DMS79 treated with DMSO at 0.1 percent for 48 hours (cell line): Measurements from ENCODE around the gene BICD1.
"Not testable (repeated sequence)": the region's sequence is repeated elsewhere in the genome, so short reads cannot be mapped to it uniquely, and the experiment has no call there.

Source experiments
- DNase-seq: peaks from one replicate; lab custom pipeline; 2025; lab: John Stamatoyannopoulos, UW

Gene BICD1

DNA sequence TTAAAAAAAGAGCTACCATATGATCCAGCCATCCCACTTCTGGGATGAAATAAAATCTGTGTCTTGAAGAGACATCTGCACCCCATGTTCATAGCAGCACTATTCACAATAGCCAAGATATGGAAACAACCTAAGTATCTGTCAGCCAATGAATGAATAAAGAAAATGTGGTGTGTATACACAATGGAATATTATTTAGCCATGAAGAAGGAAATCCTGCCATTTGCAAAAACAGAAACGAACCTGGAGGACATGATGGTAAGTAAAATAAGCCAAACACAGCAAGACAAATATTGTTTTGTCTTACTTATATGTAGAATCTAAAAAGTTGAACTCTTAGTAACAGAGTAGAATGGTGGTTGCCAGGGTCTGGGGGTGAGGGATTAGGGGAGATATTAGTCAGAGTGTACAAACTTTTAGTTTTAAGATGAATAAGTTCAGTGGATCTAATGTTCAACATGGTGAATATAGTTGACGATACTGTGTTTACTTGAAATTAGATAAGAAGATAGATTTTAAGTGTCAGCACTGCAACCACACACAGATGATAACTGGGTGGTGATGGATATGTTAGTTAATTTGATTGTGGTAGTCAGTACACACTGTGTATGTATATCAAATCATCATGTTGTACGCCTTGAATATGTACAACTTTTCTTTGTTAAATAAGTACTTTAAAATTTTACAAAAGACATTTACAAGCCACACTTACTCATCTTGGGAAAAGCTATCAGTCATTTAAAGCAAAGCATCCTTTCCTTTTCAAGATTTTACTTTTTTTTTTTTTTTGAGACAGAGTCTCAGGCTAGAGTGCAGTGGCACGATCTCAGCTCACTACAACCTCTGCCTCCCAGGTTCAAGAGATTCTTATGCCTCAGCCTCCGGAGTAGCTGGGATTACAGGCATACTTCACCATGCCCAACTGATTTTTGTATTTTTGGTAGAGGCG lies 89.9 kb downstream of the BICD1 start:
- no peak for DNase-seq

DNA sequence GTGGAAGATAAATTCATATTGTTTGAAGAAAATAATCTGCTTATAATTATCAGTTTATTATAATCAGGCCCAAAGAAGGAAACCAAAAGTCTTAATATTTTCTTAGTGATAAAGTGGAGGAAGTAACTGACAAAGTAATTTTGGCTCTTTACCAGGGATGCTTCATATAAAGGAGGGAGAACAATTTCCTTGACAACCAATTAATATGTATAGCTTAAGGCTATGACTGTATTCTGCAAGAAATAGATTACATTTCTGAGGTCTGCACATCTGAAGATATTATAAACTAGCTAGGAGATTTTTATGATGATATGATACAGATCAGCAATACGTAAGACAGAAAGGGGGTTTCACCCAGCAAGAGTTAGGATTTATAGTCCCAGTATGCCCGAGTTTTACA lies 90.8 kb downstream of the BICD1 start:
- DNase-seq, result no peak

DNA sequence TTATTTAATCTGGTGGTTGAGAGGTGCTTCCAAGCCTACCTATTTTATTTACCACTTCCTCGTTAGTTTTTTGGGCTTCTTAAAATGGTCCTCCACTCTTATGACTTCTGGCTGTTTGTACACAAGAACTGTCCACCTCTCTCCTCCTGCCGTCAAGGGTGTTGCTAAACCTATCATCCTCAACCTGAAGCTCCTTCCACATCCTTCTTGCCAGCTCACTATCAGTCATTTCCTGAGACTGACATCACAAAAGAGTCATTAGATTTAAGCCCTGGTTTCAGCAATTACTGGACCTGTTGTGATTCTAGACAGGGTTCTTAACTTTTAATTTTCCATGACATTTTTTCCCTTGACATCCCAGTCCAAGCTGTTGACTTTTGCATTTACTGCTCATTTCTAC lies 91.9 kb downstream of the BICD1 start:
- no peak for DNase-seq

DNA sequence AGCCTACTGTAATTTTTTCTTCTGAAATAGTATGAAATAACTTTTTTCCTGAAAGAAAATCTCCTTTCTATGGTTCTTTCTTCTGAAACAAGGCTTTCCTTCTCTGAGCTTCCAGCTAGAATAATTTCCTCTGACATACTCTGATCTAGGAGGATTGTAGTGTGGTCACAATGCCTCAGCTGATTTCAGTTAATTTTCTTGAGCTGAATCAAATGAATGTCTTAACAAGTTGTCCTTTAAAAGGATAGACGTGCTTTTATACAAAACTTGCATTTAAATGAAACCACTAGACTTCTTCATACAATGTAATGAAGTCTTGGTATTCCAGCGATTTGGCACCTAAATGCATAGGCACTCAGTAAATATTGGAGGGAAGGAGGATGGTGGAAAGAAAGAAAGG lies 94.4 kb downstream of the BICD1 start:
- DNase-seq, result no peak

DNA sequence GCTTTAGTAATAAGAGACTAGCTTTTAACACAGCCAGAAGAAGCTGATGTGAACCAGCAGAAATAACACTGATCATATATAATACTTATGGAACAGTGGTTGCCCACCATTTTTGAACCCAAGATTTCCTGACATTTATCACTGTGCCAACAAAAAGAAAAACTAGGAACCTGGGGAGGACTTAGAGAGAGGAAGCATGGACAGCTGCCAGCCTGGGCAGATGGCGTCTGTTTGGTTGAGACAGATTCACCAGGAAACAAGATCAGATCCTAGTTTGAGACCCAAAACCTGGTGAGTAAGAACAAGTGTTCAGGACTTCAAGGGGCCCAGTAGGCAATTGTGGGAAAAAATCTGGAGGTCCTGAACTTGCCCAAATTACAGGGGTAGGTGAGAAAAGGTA lies 95.3 kb downstream of the BICD1 start:
- no peak for DNase-seq

DNA sequence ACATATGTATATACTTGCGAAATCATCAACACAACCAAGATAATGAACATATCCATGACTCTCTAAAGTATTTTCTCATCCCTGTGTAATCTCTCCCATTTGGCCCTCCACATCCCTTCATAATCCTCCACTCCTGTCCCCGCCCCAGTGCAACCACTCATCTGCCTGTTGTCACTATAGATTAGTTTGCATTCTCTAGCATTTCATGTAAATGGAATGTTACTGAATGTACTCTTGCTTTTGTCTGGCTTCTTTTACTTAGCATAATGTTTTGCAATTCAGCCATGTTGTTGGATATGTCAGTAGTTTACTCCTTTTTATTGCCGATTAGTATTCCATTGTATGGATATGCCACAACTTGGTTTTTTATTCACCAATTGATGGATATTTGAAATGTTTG lies 99.1 kb downstream of the BICD1 start:
- DNase-seq, result no peak

DNA sequence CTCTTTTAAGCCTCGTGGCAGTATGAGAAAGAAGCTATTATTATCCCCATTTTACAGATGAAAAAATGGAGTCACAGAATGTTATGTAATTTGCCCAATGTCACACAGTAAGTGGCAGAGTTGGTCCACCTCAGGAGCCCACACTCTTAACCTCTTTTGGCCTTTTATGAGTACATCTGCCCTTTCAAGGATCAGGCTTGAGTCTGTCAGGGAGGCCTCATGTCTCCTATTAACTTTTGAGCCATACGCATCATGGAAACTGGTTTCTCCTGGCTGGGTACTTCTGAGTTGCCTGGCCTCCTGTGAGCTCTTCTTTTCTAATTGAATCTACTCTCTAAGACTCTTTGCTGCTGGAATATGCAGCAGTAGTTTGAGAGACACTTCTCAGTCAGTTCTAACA lies 101.7 kb downstream of the BICD1 start:
- no peak for DNase-seq

DNA sequence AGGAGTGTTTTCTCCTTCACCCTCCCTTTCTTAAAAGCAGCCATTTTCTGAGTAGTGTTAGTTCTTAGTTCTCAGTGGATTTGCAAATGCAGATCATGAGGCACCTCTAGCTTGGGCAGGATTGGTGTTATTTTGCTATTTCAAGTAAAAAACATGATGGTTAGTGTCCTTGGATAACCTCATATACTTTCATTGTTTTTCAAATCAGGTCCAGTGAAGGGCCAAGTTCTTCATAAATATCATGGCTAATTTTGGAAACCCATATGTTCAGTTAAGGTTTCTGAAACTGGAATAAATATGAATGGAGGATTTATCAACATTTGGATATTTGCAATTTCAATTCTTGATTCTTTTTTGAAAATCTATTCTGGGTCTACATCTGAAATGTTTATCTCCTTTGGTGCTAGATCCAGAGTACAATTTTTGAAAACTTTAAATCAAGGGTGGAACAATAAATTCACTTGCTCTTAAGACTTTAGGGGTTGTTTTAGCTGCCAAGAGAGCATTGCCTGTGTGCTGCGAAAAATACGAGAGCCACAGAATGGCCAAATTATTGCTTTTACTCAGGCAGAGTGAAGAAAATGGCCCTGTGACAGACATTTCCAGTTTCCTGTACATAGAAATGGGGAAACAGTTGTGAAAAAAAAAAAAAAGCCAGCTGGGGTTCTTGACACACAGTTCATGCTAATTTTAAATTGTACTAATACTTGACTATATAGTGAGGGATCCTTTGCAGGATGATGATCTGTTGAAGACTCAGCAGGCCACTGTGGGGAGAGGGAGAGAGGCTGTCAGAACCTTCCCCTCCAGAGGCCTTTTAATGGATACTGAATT lies 104.6 kb downstream of the BICD1 start:
- DNase-seq, result no peak

DNA sequence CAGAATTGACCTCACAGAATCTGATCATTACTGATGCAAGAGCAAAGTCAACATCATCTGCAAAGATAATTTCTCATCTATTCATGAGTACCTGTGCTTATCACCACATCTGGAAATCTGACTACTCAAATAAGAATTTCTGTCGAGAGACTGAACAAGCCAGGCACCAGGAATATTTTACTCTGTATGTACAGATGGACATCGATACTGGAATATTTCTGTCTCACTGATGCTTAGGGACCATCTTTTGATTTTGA lies 105.2 kb downstream of the BICD1 start:
- no peak for DNase-seq

DNA sequence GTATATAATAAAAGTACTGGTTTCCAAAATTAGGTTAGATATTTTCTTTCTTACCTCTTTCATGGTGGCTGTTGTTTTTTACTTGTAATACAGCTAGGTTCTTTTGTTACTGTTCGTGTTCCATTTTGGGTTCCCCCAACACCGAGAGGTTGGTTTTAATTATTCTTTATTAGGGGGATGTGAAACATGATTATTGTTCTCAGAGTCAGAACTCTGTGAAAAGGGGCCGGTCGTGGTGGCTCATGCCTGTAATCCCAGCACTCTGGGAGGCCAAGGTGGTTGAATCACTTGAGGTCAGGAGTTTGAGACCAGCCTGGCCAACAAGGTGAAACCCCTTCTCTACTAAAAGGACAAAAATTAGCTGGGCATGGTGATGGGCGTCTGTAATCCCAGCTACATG lies 108.1 kb downstream of the BICD1 start:
- DNase-seq, result no peak

DNA sequence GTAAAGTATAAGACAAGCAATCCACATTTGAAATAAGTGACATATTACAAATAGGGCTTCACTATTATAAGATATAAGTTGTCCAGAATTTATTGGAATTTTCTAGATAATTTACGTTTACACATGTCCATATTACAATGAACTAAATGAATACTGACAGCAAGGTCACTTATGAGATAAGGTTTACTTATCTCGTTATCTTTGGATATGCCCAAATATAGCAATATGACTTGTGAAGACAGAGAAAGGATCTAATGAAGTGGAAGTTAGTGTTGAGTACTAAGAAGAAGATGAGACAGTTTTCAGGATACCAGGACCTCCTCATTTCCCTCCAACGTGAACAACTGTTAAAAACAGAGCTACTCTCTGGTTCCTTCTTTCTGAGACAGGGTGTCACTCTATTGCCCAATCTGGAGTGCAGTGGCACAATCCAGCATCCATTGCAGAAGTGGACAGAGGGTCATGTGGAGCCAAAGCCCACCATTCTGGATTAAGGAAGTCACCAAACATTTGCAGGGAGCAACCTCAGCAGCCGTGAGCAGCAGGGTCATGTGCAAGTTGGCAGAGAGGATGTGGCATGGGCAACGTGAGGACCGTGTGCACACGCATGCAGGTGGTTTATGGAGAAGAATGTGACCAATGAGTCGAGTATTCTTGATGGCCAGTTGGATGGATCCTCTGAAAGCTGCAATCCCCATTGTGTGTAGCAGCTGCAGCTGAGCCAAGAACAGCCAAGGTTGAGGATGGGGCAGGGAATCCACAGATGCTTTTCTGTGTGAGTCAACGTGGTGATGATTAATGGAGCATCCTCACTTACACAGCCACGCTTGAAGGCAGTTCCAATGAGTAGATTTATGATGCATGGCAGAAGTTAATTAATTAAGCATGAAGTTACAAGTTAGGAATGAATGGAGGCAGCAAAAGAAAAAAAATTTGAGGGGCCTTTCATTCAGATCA lies 111.0 kb downstream of the BICD1 start:
- peak; percentile 98 for DNase-seq

DNA sequence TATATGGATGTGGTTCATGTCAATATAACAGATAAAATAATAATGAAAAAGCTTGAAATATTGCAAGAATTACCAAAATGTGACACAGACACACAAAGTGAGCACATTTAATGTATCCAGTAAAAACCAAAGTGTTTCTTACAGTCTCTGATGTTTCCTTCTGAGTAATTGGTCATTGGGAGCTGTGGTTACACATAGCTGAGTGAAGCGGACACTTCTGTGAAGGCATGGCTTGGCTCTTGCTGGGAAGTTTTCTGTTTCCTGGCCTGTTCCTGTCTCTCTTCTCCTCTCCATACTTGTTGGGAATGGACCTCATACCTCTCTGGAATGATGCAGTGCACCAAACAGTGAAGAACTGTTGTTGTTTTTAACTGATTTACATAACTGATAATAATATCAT lies 117.3 kb downstream of the BICD1 start:
- no peak for DNase-seq

DNA sequence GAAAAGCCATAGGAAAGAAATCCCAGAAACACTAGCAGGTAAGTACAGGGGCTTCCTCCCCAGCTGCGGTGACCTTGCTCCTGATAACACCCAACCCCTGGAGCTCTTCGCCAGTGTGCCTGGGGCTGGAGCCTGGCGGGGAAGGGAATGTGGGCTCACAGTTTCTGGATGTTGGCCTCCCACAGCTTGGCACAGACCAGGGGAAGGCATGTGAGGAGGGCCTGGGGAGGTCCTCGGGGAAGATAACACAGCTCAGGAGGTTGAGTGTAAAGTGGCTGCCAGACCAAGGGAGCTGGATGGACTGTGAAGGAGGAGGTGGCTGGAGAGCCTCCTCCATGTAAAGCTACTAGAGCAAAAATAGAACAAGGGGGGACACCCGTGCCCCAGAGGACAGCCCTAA lies 120.1 kb downstream of the BICD1 start:
- no peak for DNase-seq

DNA sequence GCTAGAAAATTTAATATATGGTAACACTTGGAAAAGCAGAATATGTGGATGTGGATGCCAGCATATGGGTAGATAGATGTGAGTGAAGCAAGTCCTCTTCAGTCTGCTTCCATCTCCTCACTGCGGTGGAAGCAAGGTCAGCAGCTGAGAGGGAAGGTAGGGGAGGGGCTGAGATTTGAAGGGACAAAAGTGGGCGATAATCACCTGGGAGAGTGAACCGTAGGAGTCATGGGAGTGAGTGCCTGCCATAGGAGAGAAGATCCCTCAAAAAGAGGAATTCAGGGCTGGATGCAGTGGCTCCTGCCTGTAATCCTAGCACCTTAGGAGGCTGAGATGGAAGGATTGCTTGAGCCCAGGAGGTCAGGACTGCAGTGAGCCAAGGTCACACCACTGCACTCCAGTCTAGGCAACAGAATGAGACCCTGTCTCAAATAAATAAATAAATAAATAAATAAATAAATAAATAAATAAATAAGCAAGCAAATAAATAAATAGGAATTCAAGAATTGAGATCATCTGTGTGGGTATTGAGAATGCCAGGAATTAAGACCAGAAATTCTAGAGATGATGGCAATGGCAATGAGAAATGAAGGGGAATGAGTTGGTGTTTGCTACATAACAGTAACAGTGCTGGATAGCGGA lies 123.4 kb downstream of the BICD1 start:
- no peak for DNase-seq

DNA sequence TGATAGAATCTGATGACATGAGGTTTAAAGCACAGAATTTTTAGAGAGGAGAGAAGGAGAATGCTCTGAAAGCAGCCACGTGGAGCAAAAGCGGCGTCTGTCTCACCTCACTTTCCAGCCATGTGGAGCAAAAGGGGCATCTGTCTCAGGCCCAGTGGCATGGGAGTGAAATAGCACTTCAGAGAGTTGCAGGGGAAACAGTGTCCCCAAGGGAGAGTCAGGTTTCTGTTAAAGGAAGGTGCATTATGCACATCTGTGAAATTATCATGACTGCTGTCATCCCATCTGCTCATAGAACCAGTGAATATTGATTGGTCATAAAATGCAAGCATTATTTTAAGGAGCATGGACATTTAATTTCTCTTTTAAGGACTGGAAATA lies 124.0 kb downstream of the BICD1 start:
- no peak for DNase-seq

DNA sequence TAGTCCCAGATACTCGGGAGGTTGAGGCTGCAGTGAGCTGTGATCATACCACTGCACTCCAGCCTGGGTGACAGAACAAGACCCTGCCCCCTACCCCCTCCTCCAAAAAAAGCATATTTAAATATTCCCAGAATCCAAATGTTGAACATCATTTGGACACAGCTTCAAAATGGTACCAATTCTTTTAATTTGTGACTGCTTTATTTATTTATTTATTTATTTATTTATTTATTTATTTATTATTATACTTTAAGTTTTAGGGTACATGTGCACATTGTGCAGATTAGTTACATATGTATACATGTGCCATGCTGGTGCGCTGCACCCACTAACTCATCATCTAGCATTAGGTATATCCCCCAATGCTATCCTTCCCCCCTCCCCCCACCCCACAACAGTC lies 124.7 kb downstream of the BICD1 start:
- not testable (repeated sequence) for DNase-seq

DNA sequence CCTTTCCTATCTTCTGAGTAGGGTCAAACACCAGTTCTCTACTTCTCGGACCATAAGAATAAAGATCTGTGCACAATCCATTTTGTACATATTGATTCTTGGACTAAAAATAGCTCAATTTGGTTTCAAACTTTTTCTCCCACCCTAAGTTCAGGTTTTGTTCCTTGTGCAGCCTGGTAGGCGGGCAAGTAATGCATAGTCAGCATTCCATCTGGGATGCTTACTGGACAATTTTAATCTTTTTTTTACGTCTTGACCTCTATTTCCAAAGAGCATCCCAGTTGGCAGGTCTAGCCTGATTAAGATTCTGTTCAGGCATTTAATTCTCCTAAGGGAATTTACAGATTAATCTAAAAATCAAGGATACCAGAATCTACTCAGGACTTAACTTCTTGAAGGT lies 126.9 kb downstream of the BICD1 start:
- DNase-seq, result no peak

DNA sequence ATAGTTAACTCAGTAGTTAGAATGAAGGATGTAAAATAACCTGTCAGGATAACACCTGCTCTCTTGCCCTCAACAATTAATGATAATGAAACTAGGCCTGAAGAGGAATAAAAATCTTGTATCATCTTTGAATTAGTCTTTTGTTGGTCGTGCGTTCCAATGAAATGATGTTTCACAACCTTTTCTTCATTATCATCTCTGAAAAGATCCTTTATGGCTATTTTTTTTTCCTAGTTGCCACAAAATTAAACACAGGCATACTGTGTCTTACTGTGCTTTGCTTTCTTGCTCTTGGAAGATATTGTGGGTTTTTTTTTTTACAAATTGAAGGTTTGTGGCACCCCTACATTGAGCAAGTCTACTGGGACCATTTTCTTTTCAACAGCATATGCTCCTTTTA lies 128.6 kb downstream of the BICD1 start:
- no peak for DNase-seq

DNA sequence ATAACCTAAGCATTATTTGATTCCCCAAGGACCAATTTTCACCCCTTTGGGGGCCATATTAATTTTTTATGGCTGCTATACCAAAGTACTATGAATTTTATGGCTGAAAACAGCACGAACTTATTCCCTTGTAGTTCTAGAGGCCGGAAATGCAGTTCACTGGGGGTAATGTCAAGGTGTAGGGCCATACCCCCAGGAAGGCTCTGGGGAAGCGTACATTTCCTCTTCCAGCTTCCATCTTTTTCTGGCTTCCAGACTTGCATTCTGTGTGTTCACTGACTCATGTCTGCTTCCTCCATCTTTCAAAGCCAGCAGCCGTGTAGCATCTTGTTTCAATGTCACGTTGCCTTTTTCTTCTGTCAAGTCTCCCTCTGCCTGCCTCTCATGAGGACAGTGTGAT lies 133.5 kb downstream of the BICD1 start:
- DNase-seq, result no peak

DNA sequence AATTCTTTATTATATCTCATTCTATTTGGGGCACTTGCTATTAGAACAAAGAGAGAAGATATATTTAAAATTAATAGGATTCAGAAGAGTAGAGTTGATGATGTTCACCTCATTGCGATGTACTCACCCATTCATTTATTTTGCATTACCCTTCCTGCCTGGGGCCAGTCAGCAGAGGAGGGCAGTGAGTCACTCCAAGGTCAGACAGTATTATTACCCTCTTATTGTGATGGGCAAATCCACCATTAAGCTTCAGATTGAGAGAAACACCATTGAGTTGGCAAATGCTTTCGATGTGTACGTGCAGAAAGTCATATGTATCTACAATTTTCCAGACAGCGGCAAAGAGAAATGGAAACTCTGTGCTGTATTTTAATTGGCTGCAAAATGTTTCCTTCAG lies 134.2 kb downstream of the BICD1 start:
- no peak for DNase-seq

DNA sequence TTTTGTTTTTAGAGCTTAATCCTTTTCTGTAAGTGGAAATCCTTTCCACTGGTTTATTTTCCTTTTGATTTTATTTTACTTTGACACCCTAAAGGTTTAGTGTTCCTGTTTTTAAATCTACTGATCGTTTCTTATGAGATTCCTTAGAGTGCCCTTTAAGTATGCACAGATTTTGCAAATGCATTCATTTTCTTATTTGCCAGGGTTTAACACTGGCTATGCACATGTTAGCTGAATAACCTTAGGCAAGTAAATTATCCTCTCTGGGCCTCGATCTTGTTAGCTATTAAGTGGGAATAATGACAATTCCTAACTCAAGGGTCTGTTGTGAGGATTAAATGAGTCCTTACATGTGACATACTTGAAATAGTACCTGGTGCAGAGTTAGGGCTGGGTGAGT lies 136.0 kb downstream of the BICD1 start:
- no peak for DNase-seq
